ENCODE results near the gene SCO2.

GRCh38 chr22:50556703-50557102, 31.3 kb upstream of the SCO2 start:
- TF ChIP-seq CTCF (conservative IDR thresholded peaks at IDR 0.05) (no peak), EZH2 (IDR thresholded peaks at IDR 0.05; ENCODE audit: low read depth) (no peak)
